ENCODE results near the gene EGF.

DNA sequence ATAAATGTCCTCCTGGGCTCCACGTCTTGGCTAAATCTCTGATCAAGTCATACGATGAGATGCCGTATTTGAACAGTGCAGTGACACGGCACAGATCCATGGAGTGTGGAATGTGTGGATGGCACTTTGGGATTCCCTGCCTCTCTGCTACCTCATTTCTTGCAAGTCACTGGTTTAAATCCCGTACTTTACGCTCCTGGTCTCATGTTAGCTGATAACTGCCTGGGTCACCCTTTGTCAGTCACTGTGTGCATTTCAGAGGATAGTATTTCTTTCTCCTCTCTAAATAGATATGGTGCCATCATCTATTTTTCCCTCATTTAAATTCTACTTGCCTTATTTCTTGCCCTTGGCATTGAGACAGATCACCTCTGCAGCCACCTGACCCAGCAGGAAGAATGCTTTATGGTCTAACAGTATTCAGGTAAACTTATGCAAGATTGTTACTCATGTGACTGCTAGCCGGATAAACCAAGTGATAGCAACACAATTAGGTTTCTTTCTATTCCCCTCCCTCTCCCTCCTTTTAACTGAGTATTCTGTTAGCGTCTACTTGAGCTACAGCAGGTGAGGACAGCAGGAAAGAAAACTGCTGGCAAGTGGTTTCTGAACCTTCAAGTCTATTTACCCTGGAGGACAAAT, 2.8 kb downstream of the EGF start:
- TF ChIP-seq, protein P1, sequence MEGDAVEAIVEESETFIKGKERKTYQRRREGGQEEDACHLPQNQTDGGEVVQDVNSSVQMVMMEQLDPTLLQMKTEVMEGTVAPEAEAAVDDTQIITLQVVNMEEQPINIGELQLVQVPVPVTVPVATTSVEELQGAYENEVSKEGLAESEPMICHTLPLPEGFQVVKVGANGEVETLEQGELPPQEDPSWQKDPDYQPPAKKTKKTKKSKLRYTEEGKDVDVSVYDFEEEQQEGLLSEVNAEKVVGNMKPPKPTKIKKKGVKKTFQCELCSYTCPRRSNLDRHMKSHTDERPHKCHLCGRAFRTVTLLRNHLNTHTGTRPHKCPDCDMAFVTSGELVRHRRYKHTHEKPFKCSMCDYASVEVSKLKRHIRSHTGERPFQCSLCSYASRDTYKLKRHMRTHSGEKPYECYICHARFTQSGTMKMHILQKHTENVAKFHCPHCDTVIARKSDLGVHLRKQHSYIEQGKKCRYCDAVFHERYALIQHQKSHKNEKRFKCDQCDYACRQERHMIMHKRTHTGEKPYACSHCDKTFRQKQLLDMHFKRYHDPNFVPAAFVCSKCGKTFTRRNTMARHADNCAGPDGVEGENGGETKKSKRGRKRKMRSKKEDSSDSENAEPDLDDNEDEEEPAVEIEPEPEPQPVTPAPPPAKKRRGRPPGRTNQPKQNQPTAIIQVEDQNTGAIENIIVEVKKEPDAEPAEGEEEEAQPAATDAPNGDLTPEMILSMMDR (IDR thresholded peaks at IDR 0.05 in 8 of 11, conservative IDR thresholded peaks at IDR 0.05 in 3 of 11): no peak
- TF ChIP-seq POLR2A (IDR thresholded peaks at IDR 0.05): no peak
- TF ChIP-seq POLR2AphosphoS5 (IDR thresholded peaks at IDR 0.05): no peak
